Fibroblast of lung (primary cell): ENCODE results near the gene FHOD3.

ENCODE experiments used
- CTCF ChIP-seq, 2 donors: IDR thresholded peaks in 1 of 2; conservative IDR thresholded peaks in 1 of 2; 1 replicate in 1 of 2; 2 replicates in 1 of 2; pipeline ENCODE4 v1.5.1; 2011 to 2012; ENCODE audit warnings: low read length in 2 of 2, control low read depth in 1 of 2, inconsistent platforms in 1 of 2, low read depth in 1 of 2, mild to moderate bottlenecking in 1 of 2
- EZH2 ChIP-seq: IDR thresholded peaks from 2 replicates; pipeline ENCODE4 v1.5.1; 2012; ENCODE audit warnings: low read length, control low read depth, mild to moderate bottlenecking; ENCODE audit errors: missing control alignments

GRCh38 chr18:36295214-36295613 lies 2.3 kb upstream of the FHOD3 start:
- TF ChIP-seq CTCF (conservative IDR thresholded peaks at IDR 0.05 in 1 of 2, IDR thresholded peaks at IDR 0.05 in 1 of 2; ENCODE audit: low read depth in 1 of 2, low read length in 2 of 2) (no peak), EZH2 (no peak)
